CD14-positive monocyte (primary cell): ENCODE results near the gene CDH13. TPM values are rescaled to one million over a fixed set of nuclear protein-coding genes. Genes with fewer than 3 reads are reported as not detected.

Source experiments
- DNase-seq, 3 donors: peaks; one replicate each; pipeline ENCODE4 v3.0.0-alpha.2; 2011 to 2022
- H2AFZ ChIP-seq: 2 replicates; pipeline ENCODE4 v1.6.0; 2012; ENCODE audit warnings: mild to moderate bottlenecking, low read depth, low read length, inconsistent platforms; ENCODE audit not compliant: insufficient read depth, poor library complexity, severe bottlenecking
- H3K27ac ChIP-seq, 2 donors: 1 replicate in 1 of 2; 2 replicates in 1 of 2; pipeline ENCODE4 v1.5.1; 2012 to 2013; ENCODE audit warnings: low read length in 2 of 2, control low read depth in 1 of 2, inconsistent platforms in 1 of 2, low read depth in 1 of 2, mild to moderate bottlenecking in 1 of 2
- H3K27me3 ChIP-seq, 2 donors: one replicate each; pipeline versions ENCODE4 v1.6.0 to v1.6.1; 2011 to 2013; ENCODE audit warnings: low read length in 2 of 2; ENCODE audit not compliant: control insufficient read depth in 2 of 2, insufficient read depth in 2 of 2
- H3K36me3 ChIP-seq, 2 donors: replicated peaks in 1 of 2; 1 replicate in 1 of 2; 2 replicates in 1 of 2; pipeline versions ENCODE4 v1.5.1 to v1.6.1; 2012 to 2013; ENCODE audit warnings: low read length in 2 of 2, control low read depth in 1 of 2, inconsistent platforms in 1 of 2, mild to moderate bottlenecking in 1 of 2; ENCODE audit not compliant: insufficient read depth in 2 of 2, control insufficient read depth in 1 of 2
- H3K4me1 ChIP-seq, 2 donors: 1 replicate in 1 of 2; 2 replicates in 1 of 2; pipeline versions ENCODE4 v1.5.1 to v1.6.1; 2012 to 2013; ENCODE audit warnings: low read length in 2 of 2, control low read depth in 1 of 2, inconsistent platforms in 1 of 2, mild to moderate bottlenecking in 1 of 2, moderate library complexity in 1 of 2; ENCODE audit not compliant: insufficient read depth in 2 of 2, control insufficient read depth in 1 of 2
- H3K4me2 ChIP-seq: replicated peaks from 2 replicates; pipeline ENCODE3; 2012; ENCODE audit warnings: low read length, moderate library complexity, mild to moderate bottlenecking; ENCODE audit not compliant: poor library complexity, severe bottlenecking; ENCODE audit errors: extremely low read depth
- H3K4me3 ChIP-seq, 3 experiments: fragments of 200-600 bp in 1 of 3; sonication (generic) in 1 of 3; replicated peaks in 1 of 3; 1 replicate in 2 of 3; 2 replicates in 1 of 3; pipeline ENCODE4 v1.5.1; 2011 to 2013; ENCODE audit warnings: low read length in 3 of 3, mild to moderate bottlenecking in 3 of 3, control low read depth in 2 of 3, low read depth in 2 of 3, inconsistent platforms in 1 of 3, moderate library complexity in 1 of 3
- H3K79me2 ChIP-seq: 2 replicates; pipeline ENCODE4 v1.6.0; 2012; ENCODE audit warnings: mild to moderate bottlenecking, control low read depth, inconsistent platforms, low read length, moderate library complexity; ENCODE audit not compliant: insufficient read depth
- H3K9ac ChIP-seq: 2 replicates; pipeline ENCODE4 v1.6.0; 2017; ENCODE audit warnings: low read length, mild to moderate bottlenecking; ENCODE audit not compliant: insufficient read depth, poor library complexity, severe bottlenecking
- H3K9me3 ChIP-seq, 2 donors: replicated peaks in 1 of 2; 1 replicate in 1 of 2; 2 replicates in 1 of 2; pipeline versions ENCODE4 v1.5.1 to v1.6.1; 2012 to 2013; ENCODE audit warnings: low read length in 2 of 2, control low read depth in 1 of 2; ENCODE audit not compliant: control insufficient read depth in 1 of 2, insufficient read depth in 1 of 2
- H4K20me1 ChIP-seq: 2 replicates; pipeline ENCODE4 v1.6.0; 2012; ENCODE audit warnings: mild to moderate bottlenecking, low read length, control low read depth, moderate library complexity; ENCODE audit not compliant: insufficient read depth
- H3K27ac Mint-ChIP-seq, 7 donors: one replicate each; pipeline ENCODE4 v1.8.0; 2020; ENCODE audit warnings: mild to moderate bottlenecking in 7 of 7, mixed read lengths in 7 of 7, moderate library complexity in 6 of 7, inconsistent platforms in 2 of 7
- H3K27me3 Mint-ChIP-seq, 3 donors: one replicate each; pipeline ENCODE4 v1.8.0; 2021 to 2022; ENCODE audit warnings: low read depth in 3 of 3, mild to moderate bottlenecking in 3 of 3, mixed read lengths in 3 of 3, moderate library complexity in 3 of 3, inconsistent platforms in 1 of 3
- H3K36me3 Mint-ChIP-seq, 2 donors: one replicate each; pipeline ENCODE4 v1.8.0; 2020; ENCODE audit warnings: mixed read lengths in 2 of 2, inconsistent platforms in 1 of 2, mild to moderate bottlenecking in 1 of 2
- H3K4me1 Mint-ChIP-seq: one replicate; pipeline ENCODE4 v1.8.0; 2020; ENCODE audit warnings: mild to moderate bottlenecking, mixed read lengths
- H3K4me3 Mint-ChIP-seq, 2 donors: one replicate each; pipeline ENCODE4 v1.8.0; 2020; ENCODE audit warnings: mild to moderate bottlenecking in 2 of 2, mixed read lengths in 2 of 2, moderate library complexity in 1 of 2
- H3K9me3 Mint-ChIP-seq, 7 donors: one replicate each; pipeline ENCODE4 v1.8.0; 2020 to 2022; ENCODE audit warnings: mixed read lengths in 7 of 7, mild to moderate bottlenecking in 6 of 7, moderate library complexity in 6 of 7, inconsistent platforms in 2 of 7
- CTCF ChIP-seq: fragments of 200-600 bp; IDR thresholded peaks from one replicate; pipeline ENCODE4 v1.8.0; 2022; ENCODE audit warnings: antibody characterized with exemption, mild to moderate bottlenecking
- WGBS: methylation state at CpG from one replicate; pipeline ENCODE4 v1.1.5; 2013; ENCODE audit warnings: missing lambda C conversion rate; ENCODE audit not compliant: insufficient coverage; 5-methylcytosine and 5-hydroxymethylcytosine counted together
- intact Hi-C, 2 donors: fragments of 100-400 bp; cut with micrococcal nuclease; formaldehyde crosslinking; loops; one replicate each; pipeline versions ENCODE4 v1.15.0 to v1.15.1; 2023
- polyA plus RNA-seq, 3 donors: library from polyadenylated mRNA; depleted of rRNA in 1 of 3; unstranded in 2 of 3; stranded (reverse) in 1 of 3; fragments of 300-500 nt in 2 of 3; fragments of >200 nt in 1 of 3; fragmentation: Illumina TruSeq in 2 of 3; gene quantifications; 1 replicate in 2 of 3; 2 replicates in 1 of 3; pipeline ENCODE4 v1.2.3, GENCODE V29; 2012 to 2021

Gene CDH13
- polyA plus RNA-seq, 3 donors = 0.13 to 0.19 TPM; not detected in 1

- H2AFZ ChIP-seq = no peak overlapping the region
- H3K79me2 ChIP-seq = no peaks in the 10 kb centered on the region
- no peaks in the 10 kb centered on the region for H3K4me1 ChIP-seq
- H3K9ac ChIP-seq = no peak overlapping the region
- intact Hi-C loops = no loop called here
- H3K4me2 ChIP-seq = no peak overlapping the region
- H3K36me3 ChIP-seq = no peaks in the 10 kb centered on the region
- Mint-ChIP-seq H3K36me3 (no peaks in the 10 kb centered on the region), H3K4me3 (no peak overlapping the region), H3K27ac (no peak overlapping the region), H3K27me3 (peaks cover 0 to 2% (median 0%) of the 10 kb centered on the region in 3 donors), H3K4me1 (no peaks in the 10 kb centered on the region), H3K9me3 (peaks cover 21 to 41% (median 31%) of the 10 kb centered on the region in 7 donors)
- H3K27ac ChIP-seq = no peak overlapping the region
- no peak for TF ChIP-seq CTCF
- no peak overlapping the region for H3K4me3 ChIP-seq
- WGBS = 0% methylated on average over 1 of the region's 5 CpGs
- H3K9me3 ChIP-seq = peaks cover 27 to 33% of the 10 kb centered on the region in 2 donors
- no peaks in the 10 kb centered on the region for H4K20me1 ChIP-seq
- H3K27me3 ChIP-seq = no peaks in the 10 kb centered on the region
- no peak for DNase-seq
Observed at GRCh38 chr16:83734136-83734535, 1107.4 kb downstream of the CDH13 start.

GRCh38 chr16:83737729-83738354 lies 1111.1 kb downstream of the CDH13 start:
- no peak overlapping the region for H3K9ac ChIP-seq
- H3K4me3 ChIP-seq = no peak overlapping the region
- Mint-ChIP-seq H3K4me1 (no peaks in the 10 kb centered on the region), H3K27me3 (peaks cover 0 to 2% (median 0%) of the 10 kb centered on the region in 3 donors), H3K27ac (no peak overlapping the region), H3K4me3 (no peak overlapping the region), H3K36me3 (no peaks in the 10 kb centered on the region), H3K9me3 (peaks cover 15 to 39% (median 26%) of the 10 kb centered on the region in 7 donors)
- DNase-seq = no peak
- WGBS = 97% methylated on average over 7 of the region's 11 CpGs
- H3K27ac ChIP-seq = no peak overlapping the region
- H3K27me3 ChIP-seq = no peaks in the 10 kb centered on the region
- no peak overlapping the region for H2AFZ ChIP-seq
- H4K20me1 ChIP-seq = no peaks in the 10 kb centered on the region
- H3K79me2 ChIP-seq = no peaks in the 10 kb centered on the region
- intact Hi-C loops = no loop called here
- no peak for TF ChIP-seq CTCF
- peaks cover 26 to 28% of the 10 kb centered on the region in 2 donors for H3K9me3 ChIP-seq
- H3K4me1 ChIP-seq = no peaks in the 10 kb centered on the region
- H3K36me3 ChIP-seq = no peaks in the 10 kb centered on the region
- no peak overlapping the region for H3K4me2 ChIP-seq
